ENCODE measurements around the gene HPN. TPM values are rescaled to one million over a fixed set of nuclear protein-coding genes. Genes with fewer than 3 reads are reported as not detected.

Gene HPN
- total RNA-seq, 1 experiment from 2014 or later = 10.6 TPM

- no peaks in the 10 kb centered on the region for H4K20me1 ChIP-seq (ENCODE audit: control insufficient read depth, insufficient read depth, insufficient read length)
- no peak overlapping the region for H3K4ac ChIP-seq (ENCODE audit: low read depth, low read length)
- DNase-seq = no peak
- no peak overlapping the region for H3K18ac ChIP-seq (ENCODE audit: insufficient read length, low read depth, low read length)
- no CpG with 5 or more reads among the region's 11 CpGs for whole genome bisulfite sequencing (ENCODE audit: extremely low coverage, insufficient read length, low lambda C conversion rate)
- no peak overlapping the region for H3T11ph ChIP-seq (ENCODE audit: low read length)
- no peak overlapping the region for H2AFZ ChIP-seq (ENCODE audit: low read length)
- no peak overlapping the region for H2BK15ac ChIP-seq (ENCODE audit: low read depth, low read length)
- Mint-ChIP-seq H3K4me1 (peaks cover 18 to 24% of the 10 kb centered on the region in 2 experiments), H3K27ac (no peak overlapping the region), H3K4me3 (no peak overlapping the region), H3K27me3 (ENCODE audit: low read depth) (peaks cover 3% of the 10 kb centered on the region), H3K36me3 (ENCODE audit: insufficient read depth in 1 of 3, low read depth in 3 of 3) (no peaks in the 10 kb centered on the region), H3K9me3 (no peaks in the 10 kb centered on the region)
- H3K14ac ChIP-seq (ENCODE audit: insufficient read depth, low read length) = no peak overlapping the region
- H2AK5ac ChIP-seq (ENCODE audit: insufficient read length, low read length) = no peak overlapping the region
- H3K56ac ChIP-seq (ENCODE audit: insufficient read length, low read depth, low read length) = no peak overlapping the region
- no peak overlapping the region for H4K91ac ChIP-seq (ENCODE audit: insufficient read length, low read depth, low read length)
- H3K79me1 ChIP-seq (ENCODE audit: insufficient read depth, low read depth, low read length, poor library complexity, severe bottlenecking) = no peaks in the 10 kb centered on the region
- no peak overlapping the region for H4K8ac ChIP-seq (replicated peaks; ENCODE audit: insufficient read length, low read depth, low read length)
- no peak overlapping the region for H4K5ac ChIP-seq (ENCODE audit: insufficient read length, low read depth, low read length)
- no peaks in the 10 kb centered on the region for H3K23me2 ChIP-seq (ENCODE audit: insufficient read length, low read depth, low read length, poor library complexity, severe bottlenecking)
- no peak overlapping the region for H3K9ac ChIP-seq (ENCODE audit: extremely low read depth, insufficient read length, low read length)
- H3K4me2 ChIP-seq (ENCODE audit: insufficient read depth, insufficient read length, low read length) = no peak overlapping the region
- H2BK5ac ChIP-seq (ENCODE audit: insufficient read length, low read length) = no peak overlapping the region
- H3K27ac ChIP-seq (ENCODE audit: insufficient read length, low read depth, low read length) = no peak overlapping the region
- H3K9me3 ChIP-seq (ENCODE audit: control insufficient read depth, low read depth, low read length) = no peaks in the 10 kb centered on the region
- no peaks in the 10 kb centered on the region for H3K27me3 ChIP-seq (ENCODE audit: insufficient read depth, low read length)
- no peak for TF ChIP-seq CTCF (conservative IDR thresholded peaks at IDR 0.05)
- H2BK120ac ChIP-seq (ENCODE audit: low read depth, low read length, poor library complexity, severe bottlenecking) = no peak overlapping the region
- no peak overlapping the region for H2BK12ac ChIP-seq (ENCODE audit: insufficient read length, low read depth, low read length)
- no peak overlapping the region for H2BK20ac ChIP-seq (ENCODE audit: low read depth, low read length, poor library complexity, severe bottlenecking)
- H3K23ac ChIP-seq (ENCODE audit: insufficient read length, low read depth, low read length) = no peak overlapping the region
- no peaks in the 10 kb centered on the region for H3K79me2 ChIP-seq (ENCODE audit: insufficient read depth, low read length)
- H3K4me1 ChIP-seq (ENCODE audit: insufficient read depth, low read length) = no peaks in the 10 kb centered on the region
These were observed 52.6 kb downstream of the HPN start for GRCh38 chr19:35093941-35094647.

All from H9 (cell line).